ENCODE results near the gene MBOAT1. TPM values are rescaled to one million over a fixed set of nuclear protein-coding genes. Genes with fewer than 3 reads are reported as not detected.
A peak's percentile ranks its signal among the peaks of the same experiment; 100 is the strongest.

The MBOAT1 gene
- total RNA-seq, 1 donor from 2014 or later: 6.4 TPM

GRCh38 chr6:20192625-20193024 is 19.6 kb downstream of the MBOAT1 start:
- Mint-ChIP-seq H3K36me3 (ENCODE audit: low read depth, unreplicated experiment) (no peaks in the 10 kb centered on the region), H3K27ac (ENCODE audit: unreplicated experiment) (no peak overlapping the region), H3K9me3 (ENCODE audit: unreplicated experiment) (no peaks in the 10 kb centered on the region), H3K4me3 (ENCODE audit: unreplicated experiment) (no peak overlapping the region), H3K4me1 (ENCODE audit: low read depth, unreplicated experiment) (peaks cover 20% of the 10 kb centered on the region), H3K27me3 (ENCODE audit: low read depth, unreplicated experiment) (no peaks in the 10 kb centered on the region)
- H3K79me2 ChIP-seq (ENCODE audit: insufficient read depth, low read length): no peaks in the 10 kb centered on the region
- no peaks in the 10 kb centered on the region for H4K20me1 ChIP-seq (ENCODE audit: insufficient read depth, low read length)
- FAIRE-seq (no peak), DNase-seq (ENCODE audit: low read depth) (no peak)
- TF ChIP-seq CTCF (IDR thresholded peaks at IDR 0.05; ENCODE audit: insufficient read depth, low read depth, low read length) (no peak), EZH2 (IDR thresholded peaks at IDR 0.05; ENCODE audit: insufficient read depth, low read length) (no peak)
- no peak overlapping the region for H3K4me3 ChIP-seq (ENCODE audit: insufficient read depth, low read depth, low read length)
- H3K36me3 ChIP-seq (ENCODE audit: insufficient read depth, low read length): no peaks in the 10 kb centered on the region
- H3K4me2 ChIP-seq (ENCODE audit: low read length): no peak overlapping the region
- H3K27me3 ChIP-seq (ENCODE audit: insufficient read depth, low read length): no peaks in the 10 kb centered on the region
- no peak overlapping the region for H2AFZ ChIP-seq (ENCODE audit: low read depth, low read length)
- no peaks in the 10 kb centered on the region for H3K9me3 ChIP-seq (ENCODE audit: insufficient read depth, low read depth, low read length)
- no peaks in the 10 kb centered on the region for H3K4me1 ChIP-seq (ENCODE audit: insufficient read depth, low read length)
- no peak overlapping the region for H3K9ac ChIP-seq (ENCODE audit: low read length)
- H3K27ac ChIP-seq (ENCODE audit: low read depth, low read length): no peak overlapping the region

- H3K9me3 ChIP-seq (ENCODE audit: insufficient read depth, low read depth, low read length): no peaks in the 10 kb centered on the region
- Mint-ChIP-seq H3K9me3 (ENCODE audit: unreplicated experiment) (peaks cover 4% of the 10 kb centered on the region), H3K4me1 (ENCODE audit: low read depth, unreplicated experiment) (peaks cover 19% of the 10 kb centered on the region), H3K36me3 (ENCODE audit: low read depth, unreplicated experiment) (peaks cover 1% of the 10 kb centered on the region), H3K27ac (ENCODE audit: unreplicated experiment) (no peak overlapping the region), H3K4me3 (ENCODE audit: unreplicated experiment) (no peak overlapping the region), H3K27me3 (ENCODE audit: low read depth, unreplicated experiment) (no peaks in the 10 kb centered on the region)
- FAIRE-seq: no peak
- no peak for TF ChIP-seq EZH2 (IDR thresholded peaks at IDR 0.05; ENCODE audit: insufficient read depth, low read length)
- TF ChIP-seq CTCF (IDR thresholded peaks at IDR 0.05; ENCODE audit: insufficient read depth, low read depth, low read length): no peak
- no peak overlapping the region for H3K27ac ChIP-seq (ENCODE audit: low read depth, low read length)
- DNase-seq (ENCODE audit: low read depth): no peak
- no peaks in the 10 kb centered on the region for H3K36me3 ChIP-seq (ENCODE audit: insufficient read depth, low read length)
- H4K20me1 ChIP-seq (ENCODE audit: insufficient read depth, low read length): no peaks in the 10 kb centered on the region
- H2AFZ ChIP-seq (ENCODE audit: low read depth, low read length): no peak overlapping the region
- H3K79me2 ChIP-seq (ENCODE audit: insufficient read depth, low read length): no peaks in the 10 kb centered on the region
- no peak overlapping the region for H3K4me3 ChIP-seq (ENCODE audit: insufficient read depth, low read depth, low read length)
- H3K9ac ChIP-seq (ENCODE audit: low read length): no peak overlapping the region
- H3K4me2 ChIP-seq (ENCODE audit: low read length): no peak overlapping the region
- no peaks in the 10 kb centered on the region for H3K27me3 ChIP-seq (ENCODE audit: insufficient read depth, low read length)
- H3K4me1 ChIP-seq (ENCODE audit: insufficient read depth, low read length): no peaks in the 10 kb centered on the region
These were observed 20.3 kb downstream of the MBOAT1 start for GRCh38 chr6:20191992-20192391.

GRCh38 chr6:20188630-20189075 is 23.6 kb downstream of the MBOAT1 start:
- Histone ChIP-seq H3K4me3 (ENCODE audit: insufficient read depth, low read depth, low read length) (no peak overlapping the region), H3K27me3 (ENCODE audit: insufficient read depth, low read length) (no peaks in the 10 kb centered on the region), H3K9me3 (ENCODE audit: insufficient read depth, low read depth, low read length) (no peaks in the 10 kb centered on the region), H3K4me1 (ENCODE audit: insufficient read depth, low read length) (no peaks in the 10 kb centered on the region), H3K79me2 (ENCODE audit: insufficient read depth, low read length) (no peaks in the 10 kb centered on the region), H4K20me1 (ENCODE audit: insufficient read depth, low read length) (no peaks in the 10 kb centered on the region), H2AFZ (ENCODE audit: low read depth, low read length) (no peak overlapping the region), H3K36me3 (ENCODE audit: insufficient read depth, low read length) (no peaks in the 10 kb centered on the region), H3K27ac (ENCODE audit: low read depth, low read length) (no peak overlapping the region), H3K9ac (ENCODE audit: low read length) (no peak overlapping the region), H3K4me2 (ENCODE audit: low read length) (no peak overlapping the region)
- TF ChIP-seq EZH2 (IDR thresholded peaks at IDR 0.05; ENCODE audit: insufficient read depth, low read length) (no peak), CTCF (IDR thresholded peaks at IDR 0.05; ENCODE audit: insufficient read depth, low read depth, low read length) (no peak)
- no peak for FAIRE-seq
- Mint-ChIP-seq H3K27me3 (ENCODE audit: low read depth, unreplicated experiment) (no peaks in the 10 kb centered on the region), H3K9me3 (ENCODE audit: unreplicated experiment) (peaks cover 5% of the 10 kb centered on the region), H3K36me3 (ENCODE audit: low read depth, unreplicated experiment) (peaks cover 2% of the 10 kb centered on the region), H3K4me1 (ENCODE audit: low read depth, unreplicated experiment) (peaks cover 23% of the 10 kb centered on the region), H3K4me3 (ENCODE audit: unreplicated experiment) (no peak overlapping the region), H3K27ac (ENCODE audit: unreplicated experiment) (peak overlapping the region; percentile 44)
- peak; percentile 16 for DNase-seq (ENCODE audit: low read depth)

Measured in astrocyte (in vitro differentiated cells and primary cell).